ENCODE data around the gene PRR5L.

- TF ChIP-seq CTCF (IDR thresholded peaks at IDR 0.05) (no peak), ZFX (IDR thresholded peaks at IDR 0.05; ENCODE audit: borderline replicate concordance) (no peak)
Observed at GRCh38 chr11:36441610-36442208, 145.6 kb downstream of the PRR5L start.

All from 22Rv1 (cell line).